SU-DHL-6 (cell line): Measurements from ENCODE around the gene APBB2.

Experiments
- EZH2phosphoT487 ChIP-seq: fragments of 200-600 bp; sonication (generic), shearing (Covaris generic); conservative IDR thresholded peaks from 2 replicates; pipeline ENCODE4 v1.6.1; 2018; ENCODE audit warnings: mild to moderate bottlenecking, antibody characterized with exemption, low read length, moderate library complexity, mixed read lengths
- TF ChIP-seq, protein P1 (sequence below): fragments of 200-600 bp; sonication (generic); IDR thresholded peaks from one replicate; pipeline ENCODE4 v1.5.1; 2017; ENCODE audit warnings: antibody characterized with exemption, mild to moderate bottlenecking, low read length, moderate library complexity; ENCODE audit not compliant: insufficient read depth, poor library complexity, severe bottlenecking

DNA sequence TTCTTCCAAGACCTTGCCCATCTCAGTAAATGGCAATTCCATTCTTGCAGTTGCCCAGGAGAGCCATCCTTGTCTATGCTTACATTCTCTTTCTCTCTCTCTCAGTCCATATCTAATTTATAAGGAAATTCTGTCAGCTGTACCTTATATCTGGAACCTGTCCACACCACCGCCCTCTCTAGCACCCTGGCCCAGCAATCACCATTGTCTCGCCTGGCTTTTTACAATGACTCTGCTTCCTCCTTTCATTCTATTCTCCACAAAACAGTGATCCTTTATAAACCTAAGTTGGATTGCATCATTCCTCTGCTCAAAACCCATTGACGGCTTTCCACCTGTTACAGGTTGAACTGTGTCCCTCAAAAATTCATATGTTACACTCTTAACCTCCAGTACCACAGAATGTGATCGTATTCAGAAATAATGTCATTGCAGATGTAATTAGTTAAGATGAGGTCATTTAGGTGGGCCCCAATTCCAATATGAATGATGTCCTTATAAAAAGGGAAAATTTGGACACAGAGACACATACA, 31.3 kb downstream of the APBB2 start:
- no peak for TF ChIP-seq EZH2phosphoT487
- TF ChIP-seq, protein P1, sequence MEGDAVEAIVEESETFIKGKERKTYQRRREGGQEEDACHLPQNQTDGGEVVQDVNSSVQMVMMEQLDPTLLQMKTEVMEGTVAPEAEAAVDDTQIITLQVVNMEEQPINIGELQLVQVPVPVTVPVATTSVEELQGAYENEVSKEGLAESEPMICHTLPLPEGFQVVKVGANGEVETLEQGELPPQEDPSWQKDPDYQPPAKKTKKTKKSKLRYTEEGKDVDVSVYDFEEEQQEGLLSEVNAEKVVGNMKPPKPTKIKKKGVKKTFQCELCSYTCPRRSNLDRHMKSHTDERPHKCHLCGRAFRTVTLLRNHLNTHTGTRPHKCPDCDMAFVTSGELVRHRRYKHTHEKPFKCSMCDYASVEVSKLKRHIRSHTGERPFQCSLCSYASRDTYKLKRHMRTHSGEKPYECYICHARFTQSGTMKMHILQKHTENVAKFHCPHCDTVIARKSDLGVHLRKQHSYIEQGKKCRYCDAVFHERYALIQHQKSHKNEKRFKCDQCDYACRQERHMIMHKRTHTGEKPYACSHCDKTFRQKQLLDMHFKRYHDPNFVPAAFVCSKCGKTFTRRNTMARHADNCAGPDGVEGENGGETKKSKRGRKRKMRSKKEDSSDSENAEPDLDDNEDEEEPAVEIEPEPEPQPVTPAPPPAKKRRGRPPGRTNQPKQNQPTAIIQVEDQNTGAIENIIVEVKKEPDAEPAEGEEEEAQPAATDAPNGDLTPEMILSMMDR = no peak
